Brain microvascular endothelial cell (primary cell): ENCODE data around the gene FBXO31.

Experiments
- DNase-seq: peaks from one replicate; pipeline ENCODE4 v3.0.0-alpha.2; 2020
- H3K27ac ChIP-seq: fragments of 250-450 bp; sonication (Bioruptor Pico); 2 replicates; pipeline ENCODE4 v1.5.1; 2020; ENCODE audit warnings: mild to moderate bottlenecking, moderate library complexity
- H3K27me3 ChIP-seq: fragments of 250-450 bp; sonication (Bioruptor Pico); replicated peaks from 2 replicates; pipeline ENCODE4 v1.5.1; 2020; ENCODE audit warnings: mild to moderate bottlenecking
- H3K36me3 ChIP-seq: fragments of 250-450 bp; sonication (Bioruptor Pico); replicated peaks from 2 replicates; pipeline ENCODE4 v1.5.1; 2020; ENCODE audit warnings: mild to moderate bottlenecking
- H3K4me3 ChIP-seq: 2 replicates; pipeline ENCODE4 v1.5.1; 2011; ENCODE audit warnings: low read depth, mild to moderate bottlenecking, control low read depth, low read length, moderate library complexity
- in situ Hi-C: cut with HindIII; loops from 2 replicates; pipeline ENCODE4 v1.10.0; 2017; ENCODE audit warnings: low sequenced_read_pairs, low pct_ligation_motif_present
- TF ChIP-seq, protein P1 (sequence below): IDR thresholded peaks from 2 replicates; pipeline ENCODE4 v1.5.1; 2011; ENCODE audit warnings: low read depth, mild to moderate bottlenecking, moderate library complexity, low read length, control low read depth, inconsistent platforms; ENCODE audit errors: missing control alignments

Gene FBXO31

GRCh38 chr16:87303431-87303930 is 80.1 kb downstream of the FBXO31 start:
- H3K4me3 ChIP-seq: no peak overlapping the region
- in situ Hi-C loops: no loop called here
- H3K27ac ChIP-seq: no peak overlapping the region
- peak; percentile 31 for DNase-seq
- H3K36me3 ChIP-seq: no peaks in the 10 kb centered on the region
- TF ChIP-seq, protein P1, sequence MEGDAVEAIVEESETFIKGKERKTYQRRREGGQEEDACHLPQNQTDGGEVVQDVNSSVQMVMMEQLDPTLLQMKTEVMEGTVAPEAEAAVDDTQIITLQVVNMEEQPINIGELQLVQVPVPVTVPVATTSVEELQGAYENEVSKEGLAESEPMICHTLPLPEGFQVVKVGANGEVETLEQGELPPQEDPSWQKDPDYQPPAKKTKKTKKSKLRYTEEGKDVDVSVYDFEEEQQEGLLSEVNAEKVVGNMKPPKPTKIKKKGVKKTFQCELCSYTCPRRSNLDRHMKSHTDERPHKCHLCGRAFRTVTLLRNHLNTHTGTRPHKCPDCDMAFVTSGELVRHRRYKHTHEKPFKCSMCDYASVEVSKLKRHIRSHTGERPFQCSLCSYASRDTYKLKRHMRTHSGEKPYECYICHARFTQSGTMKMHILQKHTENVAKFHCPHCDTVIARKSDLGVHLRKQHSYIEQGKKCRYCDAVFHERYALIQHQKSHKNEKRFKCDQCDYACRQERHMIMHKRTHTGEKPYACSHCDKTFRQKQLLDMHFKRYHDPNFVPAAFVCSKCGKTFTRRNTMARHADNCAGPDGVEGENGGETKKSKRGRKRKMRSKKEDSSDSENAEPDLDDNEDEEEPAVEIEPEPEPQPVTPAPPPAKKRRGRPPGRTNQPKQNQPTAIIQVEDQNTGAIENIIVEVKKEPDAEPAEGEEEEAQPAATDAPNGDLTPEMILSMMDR: no peak
- H3K27me3 ChIP-seq: no peaks in the 10 kb centered on the region

- TF ChIP-seq, protein P1: no peak
- DNase-seq: no peak
- Histone ChIP-seq H3K4me3 (no peak overlapping the region), H3K27me3 (no peaks in the 10 kb centered on the region), H3K36me3 (no peaks in the 10 kb centered on the region), H3K27ac (no peak overlapping the region)
- in situ Hi-C loops: loop anchor here (25.0 kb wide), 1 partner anchor 737 kb away; the partner anchor contains the start of genes FOXC2 and MTHFSD
These were observed 84.6 kb downstream of the FBXO31 start for GRCh38 chr16:87298857-87299465.

DNA sequence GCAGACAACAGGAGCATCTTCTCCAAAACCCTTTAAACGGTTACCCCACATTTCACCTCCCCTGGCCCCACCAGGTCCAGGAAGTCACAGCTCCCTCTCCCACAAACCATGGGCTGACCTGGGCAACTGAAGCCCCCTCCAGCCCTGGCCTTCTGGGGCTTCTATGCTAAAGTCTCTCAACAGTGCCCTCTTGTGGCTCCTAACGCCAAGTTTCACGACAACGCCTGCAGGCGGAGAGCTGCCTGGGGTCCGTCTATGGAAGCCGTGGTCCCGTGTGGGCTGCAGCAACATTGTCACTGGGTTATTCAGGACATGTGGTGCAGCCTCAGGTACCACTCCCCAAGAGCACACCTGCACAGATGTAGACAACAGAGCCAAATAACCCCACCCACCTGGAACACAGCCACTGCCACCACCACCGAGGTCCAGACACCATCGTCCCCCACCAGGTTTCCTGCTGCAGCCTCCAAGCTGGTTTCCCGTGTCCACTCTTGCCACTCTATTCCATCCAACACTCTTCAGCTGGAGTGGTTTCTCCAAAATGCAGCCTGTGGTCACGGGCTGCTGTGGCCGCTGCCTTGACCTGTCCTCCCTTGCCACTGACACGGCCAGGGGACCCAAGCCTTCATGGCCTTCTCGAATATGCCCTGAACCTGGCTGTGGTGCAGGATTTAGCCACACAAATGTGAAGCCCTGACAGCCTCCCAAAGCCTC is 85.5 kb downstream of the FBXO31 start:
- no peak overlapping the region for H3K4me3 ChIP-seq
- no peak overlapping the region for H3K27ac ChIP-seq
- no peak for DNase-seq
- H3K36me3 ChIP-seq: no peaks in the 10 kb centered on the region
- TF ChIP-seq, protein P1: peak; percentile 80
- H3K27me3 ChIP-seq: no peaks in the 10 kb centered on the region
- in situ Hi-C loops: loop anchor here (25.0 kb wide), 1 partner anchor 736 kb away; the partner anchor contains the start of genes FOXC2 and MTHFSD

DNA sequence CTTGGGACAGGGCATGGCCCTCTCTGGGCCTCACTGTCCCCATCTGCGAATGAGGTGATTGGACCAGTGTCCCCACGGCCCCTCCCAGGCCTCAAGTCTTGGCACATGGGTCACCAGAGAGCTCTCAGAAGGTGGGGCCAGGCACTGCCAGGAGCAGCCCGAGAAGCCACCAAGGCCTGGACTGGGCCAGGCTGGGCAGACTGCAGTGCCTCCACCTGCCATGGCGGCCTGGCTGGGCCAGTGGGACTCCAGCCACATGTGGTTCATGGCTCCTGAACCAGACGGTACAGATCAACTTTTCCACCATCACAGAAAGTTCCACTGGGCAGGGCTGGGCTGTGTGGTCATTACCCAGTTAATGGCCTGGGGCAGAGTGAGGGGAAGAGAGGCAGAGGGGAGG is 86.2 kb downstream of the FBXO31 start:
- Histone ChIP-seq H3K4me3 (no peak overlapping the region), H3K27me3 (no peaks in the 10 kb centered on the region), H3K36me3 (no peaks in the 10 kb centered on the region), H3K27ac (no peak overlapping the region)
- TF ChIP-seq, protein P1: no peak
- DNase-seq: no peak
- in situ Hi-C loops: loop anchor here (25.0 kb wide), 1 partner anchor 735 kb away; the partner anchor contains the start of genes FOXC2 and MTHFSD

DNA sequence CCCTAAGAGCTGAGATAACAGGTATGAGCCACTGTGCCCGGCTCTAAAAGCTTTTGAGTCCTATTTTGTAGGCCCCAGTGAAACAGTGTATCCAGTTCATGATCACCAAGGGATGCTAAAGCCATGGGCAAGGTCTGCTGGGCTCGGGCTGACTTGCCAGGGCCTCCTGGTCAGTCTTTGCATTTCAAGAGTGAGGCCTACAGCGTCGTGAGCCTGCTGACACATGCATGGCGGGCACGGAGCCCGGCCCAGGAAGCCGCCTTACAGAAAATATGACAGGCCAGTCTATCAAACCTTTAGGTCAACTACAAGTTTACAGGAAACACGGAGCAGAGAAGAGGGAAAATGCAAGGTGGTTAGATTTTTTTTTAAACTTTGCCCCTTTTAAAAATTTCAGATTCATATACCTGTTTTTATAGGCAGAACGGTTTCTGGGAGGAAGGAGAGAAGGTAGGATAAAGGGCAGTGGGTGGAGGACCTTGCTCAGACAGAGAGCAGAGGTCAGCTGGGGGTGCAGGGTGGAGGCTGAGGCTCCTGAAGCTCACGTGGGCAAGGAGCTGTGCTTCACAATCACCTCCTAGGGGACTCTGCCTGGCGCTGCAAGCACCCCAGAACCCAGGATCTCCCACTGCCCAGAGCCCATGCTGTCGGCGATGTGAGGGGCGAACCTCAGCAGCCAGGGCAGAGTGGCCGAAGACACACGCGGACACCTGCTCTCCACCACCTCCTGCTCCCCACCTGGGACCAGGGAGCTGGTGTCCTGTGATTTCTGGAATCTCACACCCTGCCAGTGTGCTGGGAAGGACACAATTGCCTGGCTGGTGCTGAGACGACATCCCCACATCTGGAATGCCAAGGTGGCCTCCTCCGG is 87.7 kb downstream of the FBXO31 start:
- no peaks in the 10 kb centered on the region for H3K27me3 ChIP-seq
- in situ Hi-C loops: loop anchor here (25.0 kb wide), 1 partner anchor 734 kb away; the partner anchor contains the start of genes FOXC2 and MTHFSD
- no peak for DNase-seq
- H3K4me3 ChIP-seq: no peak overlapping the region
- no peak overlapping the region for H3K27ac ChIP-seq
- no peaks in the 10 kb centered on the region for H3K36me3 ChIP-seq
- TF ChIP-seq, protein P1: no peak
